ENCODE results near the gene ITGB7. TPM values are rescaled to one million over a fixed set of nuclear protein-coding genes. Genes with fewer than 3 reads are reported as not detected.
A peak's percentile ranks its signal among the peaks of the same experiment; 100 is the strongest.

The ITGB7 gene
- total RNA-seq, 2 experiments from 2014 or later = 121 to 137 TPM

DNA sequence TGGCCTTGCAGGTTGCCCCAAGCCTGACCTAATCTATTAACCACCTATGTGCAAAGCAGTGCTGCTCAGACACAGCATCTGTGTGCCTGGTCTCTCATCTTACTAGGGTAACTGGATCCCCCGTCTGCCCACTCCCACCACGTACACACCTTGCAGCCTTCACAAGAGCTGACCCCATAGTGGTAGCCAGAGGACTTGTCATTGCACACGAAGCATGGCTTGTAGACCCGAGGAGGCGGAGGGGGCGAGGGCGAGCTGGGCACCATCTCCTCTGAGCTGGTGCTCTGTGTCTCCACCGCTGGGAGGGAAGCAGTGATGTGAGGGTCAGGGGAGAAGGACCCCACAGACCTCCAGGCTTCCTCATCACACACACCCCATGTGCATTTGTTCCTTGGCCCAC is 8.4 kb upstream of the ITGB7 start:
- Mint-ChIP-seq H3K27me3 (no peaks in the 10 kb centered on the region), H3K4me1 (ENCODE audit: low read depth) (peaks cover 62% of the 10 kb centered on the region), H3K36me3 (ENCODE audit: low read depth) (peaks cover 24% of the 10 kb centered on the region)

DNA sequence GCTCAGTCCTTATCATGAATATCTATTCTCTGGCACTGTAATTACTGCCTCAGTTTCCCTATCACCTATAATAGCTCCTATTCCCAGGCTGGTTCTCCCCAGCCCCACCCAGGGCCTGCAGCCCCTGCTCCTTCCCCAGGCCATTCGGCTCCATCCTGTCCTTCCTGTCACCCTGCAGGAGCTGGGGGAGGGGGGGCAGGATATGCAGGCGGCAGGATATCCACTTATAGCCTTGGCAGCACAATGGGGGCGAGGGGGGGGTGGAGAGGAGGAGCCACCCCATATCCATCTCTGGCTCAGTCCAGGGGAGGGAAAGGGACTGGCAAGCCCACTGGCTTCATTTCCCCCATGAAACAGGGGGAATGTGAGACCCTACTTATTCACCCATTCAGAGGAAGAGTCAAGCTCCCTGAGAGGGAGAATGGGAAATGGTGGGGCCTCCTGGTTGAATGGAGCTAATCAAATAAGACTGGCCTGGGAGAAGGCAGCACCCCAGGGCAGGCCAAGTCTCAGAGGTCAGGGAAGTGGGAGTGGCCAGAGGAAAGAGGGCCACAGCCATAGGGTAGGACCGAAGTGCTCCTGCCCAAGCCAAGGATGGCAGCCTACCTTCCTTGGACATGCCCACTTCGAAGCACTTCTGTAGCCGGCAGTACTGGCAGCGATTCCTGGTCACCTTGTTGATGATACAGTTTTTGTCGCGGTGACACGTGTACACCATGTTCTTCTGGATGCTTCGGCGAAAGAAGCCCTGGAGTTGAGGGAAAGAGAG is 7.8 kb upstream of the ITGB7 start:
- H3K4me3 Mint-ChIP-seq = no peak overlapping the region
- no peaks in the 10 kb centered on the region for H3K27me3 Mint-ChIP-seq
- DNase-seq (no peak), ATAC-seq (no peak)
- TF ChIP-seq, protein P1, sequence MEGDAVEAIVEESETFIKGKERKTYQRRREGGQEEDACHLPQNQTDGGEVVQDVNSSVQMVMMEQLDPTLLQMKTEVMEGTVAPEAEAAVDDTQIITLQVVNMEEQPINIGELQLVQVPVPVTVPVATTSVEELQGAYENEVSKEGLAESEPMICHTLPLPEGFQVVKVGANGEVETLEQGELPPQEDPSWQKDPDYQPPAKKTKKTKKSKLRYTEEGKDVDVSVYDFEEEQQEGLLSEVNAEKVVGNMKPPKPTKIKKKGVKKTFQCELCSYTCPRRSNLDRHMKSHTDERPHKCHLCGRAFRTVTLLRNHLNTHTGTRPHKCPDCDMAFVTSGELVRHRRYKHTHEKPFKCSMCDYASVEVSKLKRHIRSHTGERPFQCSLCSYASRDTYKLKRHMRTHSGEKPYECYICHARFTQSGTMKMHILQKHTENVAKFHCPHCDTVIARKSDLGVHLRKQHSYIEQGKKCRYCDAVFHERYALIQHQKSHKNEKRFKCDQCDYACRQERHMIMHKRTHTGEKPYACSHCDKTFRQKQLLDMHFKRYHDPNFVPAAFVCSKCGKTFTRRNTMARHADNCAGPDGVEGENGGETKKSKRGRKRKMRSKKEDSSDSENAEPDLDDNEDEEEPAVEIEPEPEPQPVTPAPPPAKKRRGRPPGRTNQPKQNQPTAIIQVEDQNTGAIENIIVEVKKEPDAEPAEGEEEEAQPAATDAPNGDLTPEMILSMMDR (IDR thresholded peaks at IDR 0.05) = no peak
- H3K36me3 Mint-ChIP-seq (ENCODE audit: low read depth) = peaks cover 27% of the 10 kb centered on the region
- ChIA-PET CTCF (interaction anchor here (0.9 to 9.7 kb wide), 32 partner anchors 9 to 137 kb away, joined by 3 to 213 read pairs (median 11); partner anchors contain the start of genes AAAS, CSAD, ESPL1 and MYG1), POLR2A (interaction anchor here (0.6 to 7.7 kb wide), 9 partner anchors 8 to 84 kb away, joined by 3 to 78 read pairs (median 4); partner anchors contain the start of genes ESPL1, ITGB7 and MYG1)
- intact Hi-C loops (cut with micrococcal nuclease) = loop anchor here (2.0 to 5.0 kb wide), 4 partner anchors 38 to 82 kb away; partner anchors contain the start of gene ESPL1
- no peak overlapping the region for H3K27ac Mint-ChIP-seq
- peaks cover 62% of the 10 kb centered on the region for H3K4me1 Mint-ChIP-seq (ENCODE audit: low read depth)
- H3K9me3 Mint-ChIP-seq = no peaks in the 10 kb centered on the region

More for the DNA sequence above, 8.4 kb upstream of the ITGB7 start:
- no peaks in the 10 kb centered on the region for H3K9me3 Mint-ChIP-seq
- no peak for DNase-seq
- TF ChIP-seq, protein P1 (IDR thresholded peaks at IDR 0.05) = no peak
- intact Hi-C loops (cut with micrococcal nuclease) = loop anchor here (2.0 kb wide), 2 partner anchors 37 to 81 kb away; a partner anchor contains a TSS
- ChIA-PET POLR2A (interaction anchor here (1.2 to 7.7 kb wide), 9 partner anchors 9 to 83 kb away, joined by 3 to 78 read pairs (median 6); partner anchors contain the start of genes CSAD, ESPL1, ITGB7 and RARG), CTCF (interaction anchor here (1.8 to 9.7 kb wide), 13 partner anchors 10 to 137 kb away, joined by 5 to 213 read pairs (median 23); partner anchors contain the start of genes AAAS, ESPL1, MYG1 and SOAT2)
- no peak for ATAC-seq
- H3K27ac Mint-ChIP-seq = peak overlapping the region; percentile 95
- H3K4me3 Mint-ChIP-seq = no peak overlapping the region

DNA sequence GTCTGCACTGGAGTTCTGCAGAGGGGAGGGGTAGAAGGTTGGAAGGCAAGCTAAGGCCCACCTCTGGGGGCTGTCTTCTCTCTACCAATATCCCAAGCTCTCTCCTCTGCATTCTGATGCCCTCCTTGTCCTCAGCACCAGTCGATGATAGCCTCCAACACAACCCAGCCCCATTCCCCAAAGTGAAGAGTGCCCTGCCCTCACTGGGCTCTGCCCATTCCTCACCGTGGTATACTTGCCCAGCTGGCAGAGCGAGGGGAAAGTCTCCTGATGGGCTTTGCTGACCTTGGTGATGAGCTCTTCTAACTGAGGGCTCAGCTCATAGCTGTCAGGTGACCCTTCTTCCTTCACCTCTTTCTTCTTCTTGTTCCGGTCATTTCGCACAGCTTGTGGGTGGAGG is 7.2 kb upstream of the ITGB7 start:
- intact Hi-C loops (cut with micrococcal nuclease) = loop anchor here (2.0 to 5.0 kb wide), 4 partner anchors 39 to 83 kb away; partner anchors contain the start of gene ESPL1
- Mint-ChIP-seq H3K36me3 (ENCODE audit: low read depth) (peaks cover 27% of the 10 kb centered on the region), H3K9me3 (no peaks in the 10 kb centered on the region), H3K4me3 (no peak overlapping the region), H3K4me1 (ENCODE audit: low read depth) (peaks cover 62% of the 10 kb centered on the region), H3K27me3 (no peaks in the 10 kb centered on the region), H3K27ac (no peak overlapping the region)
- TF ChIP-seq, protein P1 (IDR thresholded peaks at IDR 0.05) = no peak
- DNase-seq = no peak
- no peak for ATAC-seq
- ChIA-PET POLR2A (interaction anchor here (0.6 to 7.7 kb wide), 15 partner anchors 7 to 269 kb away, joined by 3 to 78 read pairs (median 4); partner anchors contain the start of genes ESPL1, ITGB7 and MYG1), CTCF (interaction anchor here (0.9 to 9.7 kb wide), 41 partner anchors 9 to 164 kb away, joined by 3 to 213 read pairs (median 7); partner anchors contain the start of genes AAAS, CSAD, ESPL1 and MYG1)

DNA sequence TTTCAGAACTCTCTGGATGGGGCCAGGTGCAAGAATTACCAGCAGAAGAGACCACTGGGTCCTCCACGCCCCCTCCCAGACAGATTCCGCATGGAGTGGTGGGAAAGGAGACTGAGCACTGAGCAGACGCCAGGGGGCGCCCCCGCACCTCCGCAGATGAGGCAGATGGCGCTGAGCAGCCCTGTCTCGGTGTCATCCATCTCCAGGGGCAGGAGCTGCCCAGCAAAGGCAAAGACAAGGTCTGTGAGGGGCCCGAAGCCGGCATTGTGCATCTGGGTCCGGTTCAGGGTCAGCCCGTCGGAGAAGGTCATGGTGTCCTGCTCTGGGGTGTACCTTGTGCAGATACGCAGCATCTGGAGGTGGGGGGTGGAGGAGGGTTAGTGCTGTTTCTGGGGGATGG is 6.3 kb upstream of the ITGB7 start:
- H3K9me3 Mint-ChIP-seq = no peaks in the 10 kb centered on the region
- H3K36me3 Mint-ChIP-seq (ENCODE audit: low read depth) = peaks cover 30% of the 10 kb centered on the region
- ATAC-seq = peak; percentile 63
- ChIA-PET POLR2A (interaction anchor here (0.9 to 3.9 kb wide), 11 partner anchors 13 to 270 kb away, joined by 3 to 28 read pairs (median 4); partner anchors contain the start of gene ESPL1), CTCF (interaction anchor here (0.5 to 9.7 kb wide), 44 partner anchors 10 to 165 kb away, joined by 3 to 213 read pairs (median 6); partner anchors contain the start of genes AAAS, CSAD, ESPL1 and MYG1)
- H3K27ac Mint-ChIP-seq = no peak overlapping the region
- peaks cover 68% of the 10 kb centered on the region for H3K4me1 Mint-ChIP-seq (ENCODE audit: low read depth)
- peak; percentile 90 for DNase-seq
- TF ChIP-seq, protein P1 (IDR thresholded peaks at IDR 0.05) = peak; percentile 97
- H3K4me3 Mint-ChIP-seq = no peak overlapping the region
- intact Hi-C loops (cut with micrococcal nuclease) = loop anchor here (5.0 kb wide), 2 partner anchors 54 to 74 kb away; partner anchors contain the start of gene ESPL1
- H3K27me3 Mint-ChIP-seq = no peaks in the 10 kb centered on the region

Measured in activated CD8-positive, alpha-beta T cell treated with anti-CD3 and anti-CD28 coated beads for 36 hours (primary cell).